Measurements from ENCODE around the gene CD74.
"Not testable (repeated sequence)": the region's sequence is repeated elsewhere in the genome, so short reads cannot be mapped to it uniquely, and the experiment has no call there.

Gene CD74

DNA sequence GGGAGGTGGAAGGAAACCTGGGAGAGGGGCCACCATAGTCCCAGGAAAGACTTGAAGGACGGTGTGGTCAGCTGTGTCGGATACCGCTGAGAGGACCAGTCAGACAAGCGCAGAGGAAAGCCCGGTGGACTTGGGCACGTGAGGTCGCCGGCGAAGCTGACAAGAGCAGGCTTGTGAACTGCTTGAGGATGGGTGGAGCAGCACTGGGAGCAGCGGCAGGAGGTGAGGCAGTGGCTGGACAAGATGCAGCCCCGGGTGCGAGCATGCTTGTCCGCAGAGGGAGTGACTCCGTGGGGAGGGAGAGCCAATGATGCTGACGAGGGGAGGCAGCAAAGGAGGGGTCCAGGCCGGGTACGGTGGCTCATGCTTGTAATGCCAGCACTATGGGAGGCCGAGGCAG, 18.3 kb upstream of the CD74 start:
- Mint-ChIP-seq H3K9me3 (no peaks in the 10 kb centered on the region), H3K36me3 (no peaks in the 10 kb centered on the region), H3K4me1 (peaks cover 4% of the 10 kb centered on the region), H3K27ac (no peak overlapping the region), H3K4me3 (no peak overlapping the region), H3K27me3 (peaks cover 15% of the 10 kb centered on the region)
- DNase-seq, result no peak
- CTCF ChIA-PET, result no interaction called here

DNA sequence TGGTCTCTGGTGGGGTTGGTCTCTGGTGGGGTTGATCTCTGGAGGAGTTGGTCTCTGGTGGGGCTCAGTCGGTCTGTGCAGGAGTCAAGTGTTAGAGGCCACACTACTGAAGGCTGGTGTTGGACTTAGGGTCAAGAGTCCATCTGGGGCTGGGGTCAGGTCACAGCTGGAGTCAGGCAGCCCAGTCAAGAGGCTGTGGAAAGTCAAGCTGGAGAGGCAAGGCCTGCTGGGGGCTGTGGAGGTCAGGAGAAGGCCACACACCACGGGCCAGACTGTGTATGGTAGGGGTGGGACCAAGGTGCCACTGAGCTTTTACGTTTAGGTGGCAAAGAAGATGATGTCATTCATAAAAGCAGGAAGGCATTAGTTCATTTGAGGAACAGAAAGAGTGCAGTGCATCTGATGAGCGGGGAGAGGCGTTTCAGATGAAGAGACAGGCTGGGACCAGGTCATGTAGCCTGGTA, 16.7 kb upstream of the CD74 start:
- CTCF ChIA-PET, result no interaction called here
- Mint-ChIP-seq H3K9me3 (no peaks in the 10 kb centered on the region), H3K4me1 (no peaks in the 10 kb centered on the region), H3K27ac (no peak overlapping the region), H3K4me3 (no peak overlapping the region), H3K36me3 (no peaks in the 10 kb centered on the region), H3K27me3 (peaks cover 23% of the 10 kb centered on the region)
- DNase-seq, result no peak

DNA sequence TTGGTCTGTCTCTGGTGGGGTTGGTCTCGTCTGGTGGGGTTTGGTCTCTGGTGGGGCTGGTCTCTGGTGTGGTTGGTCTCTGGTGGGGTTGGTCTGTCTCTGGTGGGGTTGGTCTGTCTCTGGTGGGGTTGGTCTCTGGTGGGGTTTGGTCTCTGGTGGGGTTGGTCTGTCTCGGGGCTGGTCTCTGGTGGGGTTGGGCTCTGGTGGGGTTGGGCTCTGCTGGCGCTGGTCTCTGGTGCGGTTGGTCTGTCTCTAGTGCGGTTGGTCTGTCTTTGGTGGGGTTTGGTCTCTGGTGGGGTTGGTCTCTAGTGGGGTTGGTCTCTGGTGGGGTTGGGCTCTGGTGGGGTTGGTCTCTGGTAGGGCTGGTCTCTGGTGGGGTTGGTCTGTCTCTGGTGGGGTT, 16.3 kb upstream of the CD74 start:
- Mint-ChIP-seq H3K4me1 (no peaks in the 10 kb centered on the region), H3K9me3 (no peaks in the 10 kb centered on the region)
- DNase-seq, result no peak

DNA sequence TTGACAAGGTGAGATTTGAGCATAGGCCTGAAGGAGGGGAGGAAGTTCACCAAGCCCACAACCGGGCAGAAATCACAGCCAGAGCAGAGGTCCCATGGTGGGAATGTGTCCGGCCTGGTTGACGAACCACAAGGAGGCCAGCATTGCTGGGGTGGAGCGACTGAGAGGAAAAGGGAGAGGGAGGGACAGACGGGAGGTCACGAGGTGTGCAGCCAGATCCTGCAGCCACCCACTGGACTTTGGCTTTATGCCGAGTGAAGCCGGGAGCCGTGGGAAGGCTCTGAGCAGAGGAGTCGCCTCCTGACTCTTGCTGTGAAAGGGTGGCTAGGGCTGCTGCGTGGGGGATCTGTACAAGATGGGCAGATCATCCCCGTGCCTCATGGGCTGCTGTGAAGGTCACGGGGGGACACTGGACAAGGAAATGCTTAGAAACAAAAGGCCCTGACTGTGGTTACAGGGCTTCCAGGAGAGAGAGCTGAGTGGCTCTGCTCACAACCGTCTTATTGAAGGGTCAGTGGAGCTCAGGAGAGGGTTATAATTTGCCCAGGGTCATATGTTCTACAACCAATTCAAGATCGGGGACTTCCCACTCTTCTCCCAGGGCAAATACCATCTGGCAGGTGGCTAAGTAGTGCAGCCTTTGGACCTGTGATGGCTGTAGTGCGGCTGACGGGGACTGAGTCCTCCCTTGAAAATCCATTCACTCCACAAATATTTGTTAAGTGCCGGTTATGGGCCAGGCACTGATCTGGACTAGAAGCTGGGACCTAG, 15.6 kb upstream of the CD74 start:
- no peak overlapping the region for H3K27ac Mint-ChIP-seq
- H3K36me3 Mint-ChIP-seq, result no peaks in the 10 kb centered on the region
- H3K9me3 Mint-ChIP-seq, result no peaks in the 10 kb centered on the region
- no peak for DNase-seq
- H3K27me3 Mint-ChIP-seq, result peaks cover 28% of the 10 kb centered on the region
- no peak overlapping the region for H3K4me3 Mint-ChIP-seq
- CTCF ChIA-PET, result interaction anchor here (1.2 kb wide), 1 partner anchor 9 kb away, joined by 3 read pairs; no protein-coding TSS in a partner anchor
- H3K4me1 Mint-ChIP-seq, result no peaks in the 10 kb centered on the region

More for the DNA sequence above, 16.3 kb upstream of the CD74 start:
- Mint-ChIP-seq H3K36me3 (no peaks in the 10 kb centered on the region), H3K27ac (no peak overlapping the region), H3K27me3 (peaks cover 23% of the 10 kb centered on the region), H3K4me3 (no peak overlapping the region)
- CTCF ChIA-PET, result no interaction called here

DNA sequence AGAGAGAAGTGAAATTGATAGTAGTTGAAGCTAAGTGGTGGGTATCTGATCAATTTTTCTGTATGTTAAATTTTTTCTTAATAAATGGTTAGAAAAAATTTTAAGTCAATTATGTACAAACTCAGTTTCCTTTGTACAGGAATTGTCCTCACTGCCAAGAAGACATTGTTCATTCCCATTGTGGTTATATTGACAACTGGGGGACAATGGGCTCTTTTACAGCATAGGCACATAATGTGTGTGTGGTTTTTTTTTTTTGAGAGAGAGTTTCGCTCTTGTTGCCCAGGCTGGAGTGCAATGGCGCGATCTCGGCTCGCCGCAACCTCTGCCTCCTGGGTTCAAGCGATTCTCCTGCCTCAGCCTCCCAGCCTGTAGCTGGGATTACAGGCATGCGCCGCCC, 13.5 kb upstream of the CD74 start:
- not testable (repeated sequence) for H3K9me3 Mint-ChIP-seq, H3K27ac Mint-ChIP-seq, H3K4me3 Mint-ChIP-seq, H3K36me3 Mint-ChIP-seq, H3K4me1 Mint-ChIP-seq, DNase-seq
- CTCF ChIA-PET, result interaction anchor here (0.6 kb wide), 1 partner anchor 10 kb away, joined by 4 read pairs; no protein-coding TSS in a partner anchor
- peaks cover 42% of the 10 kb centered on the region for H3K27me3 Mint-ChIP-seq

DNA sequence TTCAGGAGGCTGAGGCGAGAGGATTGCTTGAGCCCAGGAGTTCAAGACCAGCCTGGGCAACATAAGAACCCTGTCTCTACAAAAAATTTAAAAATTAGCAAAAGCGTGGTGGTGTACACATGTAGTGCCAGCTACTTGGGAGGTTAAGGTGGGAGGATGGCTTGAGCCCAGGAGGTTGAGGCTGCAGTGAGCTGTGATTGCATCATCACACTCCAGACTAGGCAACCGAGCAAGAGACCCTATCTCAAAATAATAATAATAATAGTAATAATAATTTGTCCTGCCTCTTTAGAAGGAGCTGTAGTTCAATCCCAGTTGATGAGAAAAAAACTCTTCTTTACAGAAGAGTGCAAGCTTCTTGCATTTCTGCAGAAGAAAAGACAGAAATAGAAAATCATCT, 10.0 kb upstream of the CD74 start:
- CTCF ChIA-PET, result interaction anchor here (1.1 kb wide), 1 partner anchor 1308 kb away, joined by 3 read pairs; no protein-coding TSS in a partner anchor

DNA sequence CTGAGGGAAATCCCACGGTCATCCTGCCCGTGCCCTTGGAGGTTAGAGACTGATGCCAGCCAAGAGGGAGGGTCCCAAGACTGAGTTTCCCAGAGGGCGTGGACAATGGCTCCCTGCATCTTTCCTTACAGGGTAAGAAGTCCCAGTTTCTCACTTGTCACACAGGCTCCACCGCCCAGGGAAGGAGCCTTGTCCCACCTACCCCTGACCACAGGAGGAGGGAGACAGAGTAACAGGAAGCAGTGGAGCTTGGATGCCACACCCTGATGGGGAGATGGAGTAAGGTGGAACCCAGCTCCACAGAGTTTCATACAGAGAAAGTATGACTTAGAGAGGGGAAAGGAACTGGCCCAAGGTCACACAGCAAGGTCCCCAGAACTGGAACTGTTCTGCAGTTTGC, 9.4 kb upstream of the CD74 start:
- no peak overlapping the region for H3K4me3 Mint-ChIP-seq
- peaks cover 36% of the 10 kb centered on the region for H3K27me3 Mint-ChIP-seq
- DNase-seq, result peak; percentile 5
- H3K4me1 Mint-ChIP-seq, result peaks cover 4% of the 10 kb centered on the region
- H3K27ac Mint-ChIP-seq, result no peak overlapping the region
- CTCF ChIA-PET, result no interaction called here
- no peaks in the 10 kb centered on the region for H3K36me3 Mint-ChIP-seq
- H3K9me3 Mint-ChIP-seq, result no peaks in the 10 kb centered on the region

More for the DNA sequence above, 10.0 kb upstream of the CD74 start:
- DNase-seq, result no peak
- Mint-ChIP-seq H3K27me3 (peaks cover 41% of the 10 kb centered on the region), H3K4me3 (no peak overlapping the region), H3K4me1 (peaks cover 4% of the 10 kb centered on the region), H3K27ac (no peak overlapping the region), H3K9me3 (no peaks in the 10 kb centered on the region), H3K36me3 (no peaks in the 10 kb centered on the region)

DNA sequence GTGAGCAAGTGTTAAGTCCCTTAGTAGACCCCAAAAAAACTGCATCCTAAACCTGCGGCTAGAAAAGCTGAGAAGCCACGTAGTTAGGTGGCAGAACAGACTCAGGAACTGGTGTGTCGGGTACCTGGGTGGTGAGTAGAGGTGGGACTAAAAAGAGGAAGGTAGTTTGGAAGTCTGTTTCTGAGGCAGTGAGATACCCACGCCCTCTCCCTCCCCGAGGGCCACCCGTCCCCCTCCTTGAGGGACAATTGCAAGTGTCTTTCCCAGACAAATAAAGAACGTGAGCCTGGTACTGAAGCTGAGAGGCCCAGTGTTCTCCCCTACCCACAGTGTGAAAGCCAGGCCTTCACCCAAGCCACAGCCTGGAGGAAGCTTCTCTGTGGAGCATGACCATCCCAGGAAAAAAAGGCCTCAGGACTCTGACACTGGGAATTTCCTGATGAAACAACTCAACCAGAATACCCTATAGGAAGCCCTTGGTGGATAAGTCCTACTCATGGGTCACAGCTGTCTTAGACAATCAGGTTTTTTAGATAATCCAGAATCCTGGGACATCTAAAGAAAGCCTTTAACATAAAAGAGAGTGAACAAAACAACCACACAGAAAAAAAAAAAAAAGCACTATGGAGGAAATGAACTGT, 7.0 kb upstream of the CD74 start:
- CTCF ChIA-PET, result no interaction called here
- Mint-ChIP-seq H3K4me1 (peaks cover 4% of the 10 kb centered on the region), H3K36me3 (no peaks in the 10 kb centered on the region), H3K27me3 (peaks cover 29% of the 10 kb centered on the region), H3K9me3 (no peaks in the 10 kb centered on the region), H3K4me3 (no peak overlapping the region), H3K27ac (no peak overlapping the region)
- peak; percentile 10 for DNase-seq

DNA sequence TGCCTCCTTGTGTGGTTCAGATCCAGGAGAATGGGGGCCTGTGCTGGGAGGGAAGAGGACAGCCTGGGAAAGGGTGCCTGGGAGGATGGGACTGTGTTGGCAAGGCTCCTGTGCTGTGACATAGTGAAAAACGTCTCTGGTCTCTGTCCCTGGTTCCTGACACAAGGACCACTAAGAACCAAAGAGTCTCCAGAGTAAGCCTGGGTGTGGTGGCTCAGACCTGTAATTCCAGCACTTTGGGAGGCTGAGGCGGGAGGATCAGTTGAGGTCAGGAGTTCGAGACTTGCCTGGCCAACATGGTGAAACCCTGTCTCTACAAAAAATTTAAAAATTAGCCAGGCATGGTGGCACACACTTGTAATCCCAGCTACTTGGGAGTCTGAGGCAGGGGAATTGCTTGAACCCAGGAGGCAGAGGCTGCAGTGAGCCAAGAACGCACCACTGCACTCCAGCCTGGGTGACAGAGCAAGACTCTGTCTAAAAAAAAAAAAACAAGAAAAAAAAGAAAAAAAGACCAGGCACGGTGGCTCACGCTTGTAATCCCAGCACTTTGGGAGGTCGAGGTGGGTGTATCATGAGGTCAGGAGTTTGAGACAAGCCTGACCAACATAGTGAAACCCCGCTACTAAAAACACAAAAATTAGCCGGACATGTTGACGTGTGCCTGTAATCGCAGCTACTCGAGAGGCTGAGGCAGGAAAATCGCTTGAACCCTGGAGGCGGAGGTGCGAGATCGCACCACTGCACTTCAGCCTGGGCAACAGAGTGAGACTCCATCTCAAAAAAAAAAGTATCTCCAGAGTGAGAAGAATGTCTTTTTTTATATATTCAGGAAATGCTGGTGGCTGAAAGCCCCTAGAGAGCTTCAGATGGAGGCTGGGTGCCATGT, 1.4 kb upstream of the CD74 start:
- Mint-ChIP-seq H3K4me3 (peak overlapping the region; percentile 94), H3K36me3 (peaks cover 13% of the 10 kb centered on the region), H3K4me1 (peaks cover 34% of the 10 kb centered on the region), H3K27ac (peak overlapping the region; percentile 99)
- CTCF ChIA-PET, result interaction anchor here (1.3 to 5.4 kb wide), 2 partner anchors 15 to 36 kb away, joined by 4 to 31 read pairs; partner anchors contain the start of gene RPS14
- H3K27me3 Mint-ChIP-seq, DNase-seq, H3K9me3 Mint-ChIP-seq: not testable (repeated sequence)

DNA sequence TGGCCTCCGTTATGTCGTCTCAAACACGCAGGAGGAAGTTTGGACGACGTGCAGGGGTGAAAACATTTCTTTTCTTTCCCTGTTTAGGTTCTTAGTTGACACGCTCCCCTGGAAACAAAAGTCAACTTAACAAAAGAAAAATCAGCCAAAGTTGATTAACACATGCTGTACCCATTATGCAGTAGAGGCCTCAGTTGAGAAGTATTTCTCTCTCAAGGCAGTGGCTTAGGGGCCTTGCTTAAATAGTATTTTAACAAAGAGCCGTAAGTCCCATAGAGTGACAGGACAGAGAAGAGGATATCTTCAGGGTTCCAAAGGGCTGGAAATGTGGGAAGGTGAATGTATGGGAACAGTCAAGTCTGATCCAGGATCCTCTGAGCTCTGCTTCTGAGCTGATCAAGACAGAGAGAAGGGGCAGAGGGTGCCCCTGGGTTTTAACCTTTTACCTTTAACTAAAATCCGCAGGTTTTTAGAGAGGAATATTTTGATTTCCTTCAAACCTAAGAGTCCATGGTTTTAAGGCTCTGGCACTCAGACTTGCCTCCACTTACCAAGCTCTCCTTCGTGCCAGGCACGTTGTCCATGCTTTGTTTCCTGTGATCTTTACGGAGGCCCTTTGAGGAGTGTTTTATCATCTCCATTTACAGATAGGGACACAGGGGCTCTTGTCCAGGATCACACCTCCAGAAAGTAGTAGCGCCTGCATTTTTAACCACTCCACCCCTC, 629 bp upstream of the CD74 start:
- Mint-ChIP-seq H3K36me3 (peaks cover 17% of the 10 kb centered on the region), H3K9me3 (no peaks in the 10 kb centered on the region), H3K4me3 (peak overlapping the region; percentile 94), H3K27ac (peak overlapping the region; percentile 99), H3K4me1 (peaks cover 40% of the 10 kb centered on the region), H3K27me3 (no peaks in the 10 kb centered on the region)
- DNase-seq, result peak; percentile 17
- CTCF ChIA-PET, result interaction anchor here (1.0 to 5.4 kb wide), 4 partner anchors 14 to 62 kb away, joined by 3 to 31 read pairs (median 4); no protein-coding TSS in a partner anchor

DNA sequence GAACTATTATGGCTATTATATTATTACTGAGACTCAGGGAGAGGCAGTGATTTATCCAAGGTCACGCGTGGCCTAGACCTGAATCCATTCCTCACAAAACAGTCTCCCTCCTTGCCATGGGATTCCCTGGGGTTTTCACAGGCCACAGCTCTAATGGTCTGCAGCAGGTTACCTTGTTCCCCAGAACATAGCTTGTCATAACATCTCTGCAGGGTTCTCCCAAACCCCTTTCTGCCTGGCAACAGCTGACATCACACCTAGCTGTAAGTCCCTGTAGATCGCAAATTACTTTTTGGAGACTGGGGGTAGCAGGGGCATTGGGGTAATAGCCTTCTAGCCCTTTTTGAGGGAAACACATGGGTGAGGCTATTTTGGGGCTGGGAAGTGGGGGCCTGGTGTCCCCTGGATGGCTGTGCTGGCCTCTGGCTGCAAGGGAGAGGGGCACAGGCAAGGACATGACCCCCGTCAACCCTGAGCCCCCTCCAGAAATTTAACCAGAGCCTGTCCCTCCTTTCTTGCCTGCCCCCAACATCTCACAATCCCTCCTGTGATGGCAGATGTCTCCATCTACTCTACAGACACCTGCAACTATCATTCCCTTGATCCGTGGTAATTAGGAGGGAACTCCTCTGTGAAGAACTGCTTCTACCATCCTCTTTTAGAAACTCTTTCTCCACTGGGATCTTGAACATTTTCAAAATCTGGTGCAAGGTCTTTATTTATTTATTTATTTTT, 1.3 kb downstream of the CD74 start:
- peak; percentile 87 for DNase-seq
- Mint-ChIP-seq H3K36me3 (peaks cover 21% of the 10 kb centered on the region), H3K9me3 (no peaks in the 10 kb centered on the region), H3K4me1 (peaks cover 45% of the 10 kb centered on the region), H3K27ac (peak overlapping the region; percentile 99), H3K4me3 (peak overlapping the region; percentile 94), H3K27me3 (no peaks in the 10 kb centered on the region)
- CTCF ChIA-PET, result interaction anchor here (0.7 to 5.4 kb wide), 4 partner anchors 12 to 46 kb away, joined by 3 to 31 read pairs (median 10); no protein-coding TSS in a partner anchor

DNA sequence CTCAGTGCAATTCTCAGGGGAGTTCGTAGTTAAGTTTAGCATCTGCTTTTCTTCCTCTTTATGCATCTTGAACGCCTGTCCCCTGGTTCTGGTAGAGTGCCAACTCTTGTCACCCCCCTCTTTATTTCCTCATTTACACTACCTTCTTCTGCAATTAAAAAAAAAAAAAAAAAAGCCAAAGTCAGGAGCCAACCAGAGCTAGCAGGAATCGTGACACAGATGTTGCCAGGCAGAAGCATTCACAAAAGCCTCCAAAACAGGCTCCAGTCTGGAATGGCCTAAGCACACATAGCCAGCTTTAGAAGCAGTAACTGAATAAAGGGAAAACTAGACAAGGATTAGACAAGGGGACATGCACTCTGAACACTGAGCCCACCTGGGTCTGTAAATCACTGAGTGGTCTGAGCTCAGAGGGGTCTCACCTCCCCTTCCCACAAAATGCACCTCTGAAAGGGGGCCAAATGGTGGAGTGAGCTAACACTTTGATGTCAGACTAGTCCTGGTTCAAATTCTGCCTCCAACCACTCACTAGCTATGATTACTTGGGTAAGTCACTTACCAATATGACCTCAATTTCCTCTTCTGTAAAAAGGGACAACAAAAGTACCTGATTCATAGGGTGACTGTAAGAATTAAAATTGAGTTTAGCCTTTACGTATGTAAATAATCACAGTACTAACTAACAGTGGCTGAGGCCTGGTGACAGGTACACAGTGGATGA, 2.0 kb downstream of the CD74 start:
- DNase-seq, result peak; percentile 72
- Mint-ChIP-seq H3K9me3 (no peaks in the 10 kb centered on the region), H3K36me3 (peaks cover 26% of the 10 kb centered on the region), H3K27ac (peak overlapping the region; percentile 99), H3K27me3 (no peaks in the 10 kb centered on the region), H3K4me1 (peaks cover 46% of the 10 kb centered on the region), H3K4me3 (peak overlapping the region; percentile 94)
- CTCF ChIA-PET, result interaction anchor here (0.7 to 5.4 kb wide), 5 partner anchors 12 to 47 kb away, joined by 3 to 31 read pairs (median 5); no protein-coding TSS in a partner anchor

Data from activated naive CD4-positive, alpha-beta T cell treated with anti-CD3 and anti-CD28 coated beads, Interleukin-2, amount 10 ng/mL, durations not matched to agents 7 days and 5 days (primary cell).